GM12864 (cell line): ENCODE results near the gene COLGALT1.
"Not testable (repeated sequence)": the region's sequence is repeated elsewhere in the genome, so short reads cannot be mapped to it uniquely, and the experiment has no call there.

Experiments used
- DNase-seq: peaks from one replicate; pipeline ENCODE4 v3.0.0-alpha.2; 2011; ENCODE audit warnings: low read depth
- H3K4me3 ChIP-seq: 2 replicates; pipeline ENCODE4 v1.5.1; 2011; ENCODE audit warnings: mild to moderate bottlenecking, low read depth, low read length, control low read depth
- CTCF ChIP-seq: IDR thresholded peaks from 2 replicates; pipeline ENCODE4 v1.5.1; 2011; ENCODE audit warnings: low read depth, mild to moderate bottlenecking, moderate library complexity, low read length, control low read depth, inconsistent platforms; ENCODE audit errors: missing control alignments

The COLGALT1 gene

GRCh38 chr19:17581211-17581874 is 25.9 kb downstream of the COLGALT1 start:
- no peak overlapping the region for H3K4me3 ChIP-seq
- no peak for TF ChIP-seq CTCF
- no peak for DNase-seq

DNA sequence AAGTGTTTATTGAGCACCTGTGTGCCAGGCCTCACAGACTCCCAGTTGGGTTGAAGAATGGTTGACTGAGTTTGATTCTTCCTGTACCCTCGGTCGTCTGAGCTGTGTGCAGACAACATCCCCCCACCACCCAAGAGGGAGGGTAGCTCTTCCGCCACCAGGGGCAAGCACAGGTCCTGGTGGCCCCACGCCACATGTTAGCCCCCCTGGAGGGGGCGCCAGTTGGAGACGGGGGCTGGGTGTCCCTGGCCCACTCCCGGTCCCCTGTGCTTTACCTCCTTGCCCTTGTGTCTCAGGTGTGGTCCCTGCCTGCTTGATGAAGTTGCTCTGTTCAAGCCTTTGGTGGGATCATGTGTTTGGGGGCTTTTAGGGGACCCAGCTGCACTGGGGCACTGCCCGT is 27.2 kb downstream of the COLGALT1 start:
- no peak for DNase-seq
- no peak overlapping the region for H3K4me3 ChIP-seq
- no peak for TF ChIP-seq CTCF

DNA sequence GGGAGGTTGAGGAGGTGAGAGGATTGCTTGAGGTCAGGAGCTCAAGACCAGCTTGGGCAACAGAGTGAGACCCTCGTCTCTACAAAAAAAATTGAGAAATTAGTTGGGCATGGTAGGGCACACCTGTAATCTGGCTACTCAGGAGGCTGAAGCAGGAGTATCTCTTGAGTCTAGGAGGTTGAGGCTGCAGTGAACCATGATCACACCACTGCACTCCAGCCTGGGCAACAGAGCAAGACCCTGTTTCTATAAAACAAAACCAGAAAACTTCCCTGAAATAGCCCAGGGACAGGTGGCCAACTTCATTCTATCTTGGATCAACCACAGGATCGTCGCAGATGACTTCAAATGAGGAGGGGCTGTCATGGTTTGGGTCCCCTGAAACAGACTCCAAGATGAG is 28.7 kb downstream of the COLGALT1 start:
- DNase-seq = no peak
- no peak overlapping the region for H3K4me3 ChIP-seq
- no peak for TF ChIP-seq CTCF

- not testable (repeated sequence) for DNase-seq, H3K4me3 ChIP-seq
Measured at GRCh38 chr19:17585395-17585794, 29.9 kb downstream of the COLGALT1 start.

- DNase-seq = no peak
- TF ChIP-seq CTCF = no peak
Measured at GRCh38 chr19:17590866-17591265, 35.4 kb downstream of the COLGALT1 start.

DNA sequence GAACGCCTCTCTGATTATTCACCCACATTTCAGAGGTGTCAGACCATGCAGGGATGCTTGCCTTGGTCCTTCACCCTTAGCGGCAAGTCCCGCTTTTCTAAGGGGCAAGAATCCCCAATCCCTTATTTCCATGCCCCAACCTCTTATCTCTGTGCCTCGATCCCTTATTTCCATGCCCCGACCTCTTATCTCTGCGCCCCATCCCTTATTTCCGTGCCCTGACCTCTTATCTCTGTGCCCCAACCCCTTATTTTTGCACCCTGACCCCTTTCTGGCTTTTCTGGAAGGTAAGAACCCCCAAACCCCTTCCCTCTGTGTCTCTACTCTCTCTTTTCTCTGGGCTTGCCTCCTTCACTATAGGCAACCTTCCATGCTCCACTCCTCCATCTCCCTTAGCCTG is 38.8 kb downstream of the COLGALT1 start:
- not testable (repeated sequence) for DNase-seq, H3K4me3 ChIP-seq

More at GRCh38 chr19:17590866-17591265, 35.4 kb downstream of the COLGALT1 start:
- H3K4me3 ChIP-seq = no peak overlapping the region

- DNase-seq = not testable (repeated sequence)
Measured at GRCh38 chr19:17598063-17598462, 42.6 kb downstream of the COLGALT1 start.

GRCh38 chr19:17598953-17599352 is 43.5 kb downstream of the COLGALT1 start:
- no peak for DNase-seq
- no peak overlapping the region for H3K4me3 ChIP-seq
- TF ChIP-seq CTCF = no peak

More at GRCh38 chr19:17598063-17598462, 42.6 kb downstream of the COLGALT1 start:
- H3K4me3 ChIP-seq = not testable (repeated sequence)
